Measurements from ENCODE around the gene FLT1.

The FLT1 gene

GRCh38 chr13:28338006-28338574, 156.8 kb downstream of the FLT1 start:
- TF ChIP-seq CTCF (IDR thresholded peaks at IDR 0.05; ENCODE audit: low read depth, low read length) = no peak
- Histone ChIP-seq H3K27me3 (ENCODE audit: insufficient read depth, low read depth, severe bottlenecking) (no peaks in the 10 kb centered on the region), H3K4me3 (ENCODE audit: low read depth, low read length) (no peak overlapping the region), H3K36me3 (no peaks in the 10 kb centered on the region), H3K27ac (no peak overlapping the region), H3K9me3 (ENCODE audit: severe bottlenecking) (no peaks in the 10 kb centered on the region)
- no peak for DNase-seq

- no peak overlapping the region for H3K27ac ChIP-seq
- no peak for TF ChIP-seq CTCF (IDR thresholded peaks at IDR 0.05; ENCODE audit: low read depth, low read length)
- H3K4me3 ChIP-seq (ENCODE audit: low read depth, low read length) = no peak overlapping the region
- H3K27me3 ChIP-seq (ENCODE audit: insufficient read depth, low read depth, severe bottlenecking) = no peaks in the 10 kb centered on the region
- H3K9me3 ChIP-seq (ENCODE audit: severe bottlenecking) = no peaks in the 10 kb centered on the region
- DNase-seq = no peak
- no peaks in the 10 kb centered on the region for H3K36me3 ChIP-seq
Measured at GRCh38 chr13:28337166-28338005, 157.5 kb downstream of the FLT1 start.

GRCh38 chr13:28336193-28336657, 158.7 kb downstream of the FLT1 start:
- TF ChIP-seq CTCF (IDR thresholded peaks at IDR 0.05; ENCODE audit: low read depth, low read length) = no peak
- no peak overlapping the region for H3K27ac ChIP-seq
- no peak overlapping the region for H3K4me3 ChIP-seq (ENCODE audit: low read depth, low read length)
- no peaks in the 10 kb centered on the region for H3K36me3 ChIP-seq
- no peaks in the 10 kb centered on the region for H3K27me3 ChIP-seq (ENCODE audit: insufficient read depth, low read depth, severe bottlenecking)
- H3K9me3 ChIP-seq (ENCODE audit: severe bottlenecking) = no peaks in the 10 kb centered on the region
- DNase-seq = no peak

GRCh38 chr13:28333204-28333881, 161.6 kb downstream of the FLT1 start:
- Histone ChIP-seq H3K9me3 (ENCODE audit: severe bottlenecking) (no peaks in the 10 kb centered on the region), H3K27me3 (ENCODE audit: insufficient read depth, low read depth, severe bottlenecking) (no peaks in the 10 kb centered on the region), H3K4me3 (ENCODE audit: low read depth, low read length) (no peak overlapping the region), H3K36me3 (no peaks in the 10 kb centered on the region), H3K27ac (no peak overlapping the region)
- no peak for TF ChIP-seq CTCF (IDR thresholded peaks at IDR 0.05; ENCODE audit: low read depth, low read length)
- no peak for DNase-seq

- Histone ChIP-seq H3K27ac (no peak overlapping the region), H3K27me3 (ENCODE audit: insufficient read depth, low read depth, severe bottlenecking) (no peaks in the 10 kb centered on the region), H3K4me3 (ENCODE audit: low read depth, low read length) (no peak overlapping the region), H3K9me3 (ENCODE audit: severe bottlenecking) (no peaks in the 10 kb centered on the region), H3K36me3 (no peaks in the 10 kb centered on the region)
- no peak for TF ChIP-seq CTCF (IDR thresholded peaks at IDR 0.05; ENCODE audit: low read depth, low read length)
- DNase-seq = no peak
Measured at GRCh38 chr13:28329395-28330158, 165.4 kb downstream of the FLT1 start.

Measured in WERI-Rb-1 (cell line).